ENCODE data around the gene LGALS12. TPM values are rescaled to one million over a fixed set of nuclear protein-coding genes. Genes with fewer than 3 reads are reported as not detected.

Gene LGALS12
- total RNA-seq, 1 donor from 2014 or later, result not detected

- DNase-seq (ENCODE audit: low read depth, low spot score), result no peak
- Mint-ChIP-seq H3K9me3 (peaks cover 7% of the 10 kb centered on the region), H3K27ac (ENCODE audit: unreplicated experiment) (no peak overlapping the region), H3K4me1 (no peaks in the 10 kb centered on the region), H3K36me3 (ENCODE audit: low read depth) (no peaks in the 10 kb centered on the region), H3K27me3 (ENCODE audit: low read depth) (peaks cover 2% of the 10 kb centered on the region), H3K4me3 (no peak overlapping the region)
- TF ChIP-seq CTCF (conservative IDR thresholded peaks at IDR 0.05), result no peak
These were observed 29.3 kb upstream of the LGALS12 start for GRCh38 chr11:63476618-63477017.

GRCh38 chr11:63478896-63479295, 27.0 kb upstream of the LGALS12 start:
- Mint-ChIP-seq H3K4me1 (no peaks in the 10 kb centered on the region), H3K36me3 (ENCODE audit: low read depth) (no peaks in the 10 kb centered on the region), H3K4me3 (no peak overlapping the region), H3K27me3 (ENCODE audit: low read depth) (peaks cover 4% of the 10 kb centered on the region), H3K9me3 (peaks cover 3% of the 10 kb centered on the region), H3K27ac (ENCODE audit: unreplicated experiment) (no peak overlapping the region)
- peak; percentile 35 for DNase-seq (ENCODE audit: low read depth, low spot score)
- peak; percentile 93 for TF ChIP-seq CTCF (conservative IDR thresholded peaks at IDR 0.05)

GRCh38 chr11:63480039-63480438, 25.8 kb upstream of the LGALS12 start:
- Mint-ChIP-seq H3K27ac (ENCODE audit: unreplicated experiment) (no peak overlapping the region), H3K4me3 (no peak overlapping the region), H3K4me1 (no peaks in the 10 kb centered on the region), H3K36me3 (ENCODE audit: low read depth) (peaks cover 7% of the 10 kb centered on the region), H3K9me3 (peaks cover 10% of the 10 kb centered on the region), H3K27me3 (ENCODE audit: low read depth) (peaks cover 2% of the 10 kb centered on the region)
- no peak for TF ChIP-seq CTCF (conservative IDR thresholded peaks at IDR 0.05)
- DNase-seq (ENCODE audit: low read depth, low spot score), result no peak

- H3K4me1 Mint-ChIP-seq, result peaks cover 17% of the 10 kb centered on the region
- H3K27ac Mint-ChIP-seq (ENCODE audit: unreplicated experiment), result no peak overlapping the region
- DNase-seq (ENCODE audit: low read depth, low spot score), result no peak
- TF ChIP-seq CTCF (conservative IDR thresholded peaks at IDR 0.05), result no peak
- peaks cover 11% of the 10 kb centered on the region for H3K36me3 Mint-ChIP-seq (ENCODE audit: low read depth)
- no peak overlapping the region for H3K4me3 Mint-ChIP-seq
- peaks cover 16% of the 10 kb centered on the region for H3K9me3 Mint-ChIP-seq
- peaks cover 36% of the 10 kb centered on the region for H3K27me3 Mint-ChIP-seq (ENCODE audit: low read depth)
These were observed 20.1 kb upstream of the LGALS12 start for GRCh38 chr11:63485777-63486176.

GRCh38 chr11:63488789-63489188, 17.1 kb upstream of the LGALS12 start:
- Mint-ChIP-seq H3K27me3 (ENCODE audit: low read depth) (peaks cover 50% of the 10 kb centered on the region), H3K27ac (ENCODE audit: unreplicated experiment) (no peak overlapping the region), H3K9me3 (peaks cover 16% of the 10 kb centered on the region), H3K36me3 (ENCODE audit: low read depth) (peaks cover 11% of the 10 kb centered on the region), H3K4me1 (peaks cover 30% of the 10 kb centered on the region), H3K4me3 (no peak overlapping the region)
- no peak for DNase-seq (ENCODE audit: low read depth, low spot score)
- no peak for TF ChIP-seq CTCF (conservative IDR thresholded peaks at IDR 0.05)

- peaks cover 30% of the 10 kb centered on the region for H3K4me1 Mint-ChIP-seq
- TF ChIP-seq CTCF (conservative IDR thresholded peaks at IDR 0.05), result peak; percentile 34
- DNase-seq (ENCODE audit: low read depth, low spot score), result no peak
- H3K27me3 Mint-ChIP-seq (ENCODE audit: low read depth), result peaks cover 50% of the 10 kb centered on the region
- H3K9me3 Mint-ChIP-seq, result peaks cover 10% of the 10 kb centered on the region
- peaks cover 6% of the 10 kb centered on the region for H3K36me3 Mint-ChIP-seq (ENCODE audit: low read depth)
- peak overlapping the region; percentile 89 for H3K4me3 Mint-ChIP-seq
- H3K27ac Mint-ChIP-seq (ENCODE audit: unreplicated experiment), result no peak overlapping the region
These were observed 16.0 kb upstream of the LGALS12 start for GRCh38 chr11:63489879-63490278.

All from neural crest cell (in vitro differentiated cells).